Cerebellar nuclear complex (tissue), 1 donor: ENCODE measurements around the gene TMPRSS6.

Experiments used
- DNase-seq, 2 experiments: peaks; one replicate each; lab custom pipeline; 2025; lab: John Stamatoyannopoulos, UW

The TMPRSS6 gene

GRCh38 chr22:37065961-37066360 is 43.6 kb downstream of the TMPRSS6 start:
- no peak for DNase-seq

- DNase-seq: no peak
These were observed 44.3 kb downstream of the TMPRSS6 start for GRCh38 chr22:37065180-37065579.

DNA sequence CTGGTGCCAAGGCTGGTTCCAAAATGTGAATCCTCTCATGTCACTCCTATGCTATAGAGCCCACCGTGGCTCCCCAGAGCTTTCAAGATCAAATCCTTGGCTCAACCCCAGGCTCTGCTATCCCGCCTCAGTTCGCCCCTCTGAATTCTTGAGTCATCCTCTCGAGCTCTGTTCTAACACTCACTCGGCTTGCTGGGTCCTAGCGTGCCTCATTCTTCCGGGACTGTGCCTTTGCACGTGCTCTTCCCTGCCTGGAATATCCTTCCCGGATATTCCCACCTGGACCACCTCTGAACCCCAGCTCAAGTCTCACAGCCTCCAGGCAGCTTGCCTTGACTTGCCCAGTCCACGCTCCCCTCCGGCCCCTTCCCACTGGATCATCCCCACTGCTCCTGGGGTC is 45.0 kb downstream of the TMPRSS6 start:
- no peak for DNase-seq

DNA sequence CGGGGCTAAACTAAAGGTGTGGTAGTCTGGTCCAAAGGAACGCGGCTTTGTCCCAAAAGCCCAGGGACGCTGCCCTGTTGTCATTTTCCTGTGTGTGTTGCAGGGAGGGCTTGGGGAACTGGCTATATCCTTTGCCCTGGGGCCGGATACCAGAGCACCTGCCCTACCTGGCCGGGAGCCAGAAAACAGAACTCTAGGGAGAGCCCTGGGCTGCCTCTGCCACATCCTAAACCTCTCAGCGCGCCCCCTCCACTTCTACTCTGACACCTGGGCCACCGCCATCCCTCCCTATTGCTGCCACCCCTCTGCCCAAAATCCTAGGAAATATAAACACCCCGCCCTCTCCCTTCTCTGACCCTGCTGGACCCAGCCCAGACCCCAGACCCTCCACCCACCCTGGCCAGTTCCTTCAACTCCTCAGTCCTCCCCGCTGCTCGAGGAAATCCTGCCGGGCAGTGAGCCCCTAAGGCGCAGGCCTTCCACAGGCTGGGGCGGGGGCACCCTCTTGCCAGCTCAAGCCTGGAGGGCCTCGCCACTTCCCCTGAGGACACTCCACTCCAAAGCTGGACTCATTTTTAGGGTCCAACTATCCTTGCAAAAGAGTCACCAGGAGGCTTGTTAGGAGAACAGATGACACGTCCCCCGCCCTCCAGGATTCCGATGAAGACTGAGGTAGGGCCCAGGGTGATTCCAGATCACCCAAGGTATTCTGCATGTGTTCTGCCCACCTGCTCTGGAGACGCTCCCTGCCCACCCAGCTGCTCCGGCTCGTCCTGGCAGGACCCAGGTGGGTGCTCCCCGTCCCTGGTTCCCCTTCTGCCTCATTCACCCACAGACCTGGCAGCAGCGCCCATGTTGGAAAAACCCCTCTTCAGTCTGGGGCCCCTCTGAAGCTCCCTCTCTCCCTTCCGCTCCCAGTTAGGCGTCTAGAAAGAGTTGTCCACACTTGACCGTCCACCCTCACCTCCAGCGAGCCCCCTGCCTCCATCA is 45.8 kb downstream of the TMPRSS6 start:
- DNase-seq: no peak

DNA sequence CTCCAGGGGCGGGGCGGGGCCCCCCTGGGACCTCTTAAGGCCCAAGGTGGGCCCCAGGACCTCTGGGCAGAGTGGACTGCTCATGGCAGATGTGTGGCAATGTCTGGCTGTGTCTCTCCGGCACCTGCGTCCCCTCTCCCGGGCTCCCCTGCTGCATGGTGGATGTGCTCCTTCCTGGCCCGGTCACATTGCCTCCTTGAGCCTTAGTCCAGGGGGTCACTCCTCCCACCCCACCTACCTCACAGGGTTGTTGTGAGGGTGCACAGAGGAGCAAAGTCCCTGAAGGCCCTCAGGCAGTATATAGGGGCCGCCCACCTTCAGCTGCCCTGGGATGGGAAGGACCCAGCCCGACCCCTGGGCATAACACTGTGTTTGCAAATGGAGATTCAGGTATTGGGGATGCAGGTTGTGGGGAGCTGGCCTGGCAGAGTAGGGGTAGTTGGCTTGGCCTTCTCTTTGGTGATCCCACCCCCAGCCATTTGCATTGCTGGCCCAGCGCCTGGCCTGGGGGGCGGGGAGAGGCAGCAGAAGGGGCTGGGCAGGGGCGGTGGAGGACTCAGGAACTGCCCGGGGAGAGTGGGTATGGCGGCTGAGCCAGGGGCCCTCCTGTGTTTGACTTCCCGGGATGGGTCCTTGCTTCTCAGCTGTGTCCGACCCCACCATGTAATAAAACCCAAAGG is 46.7 kb downstream of the TMPRSS6 start:
- DNase-seq: no peak

- DNase-seq: no peak
These were observed 47.2 kb downstream of the TMPRSS6 start for GRCh38 chr22:37062376-37062675.

DNA sequence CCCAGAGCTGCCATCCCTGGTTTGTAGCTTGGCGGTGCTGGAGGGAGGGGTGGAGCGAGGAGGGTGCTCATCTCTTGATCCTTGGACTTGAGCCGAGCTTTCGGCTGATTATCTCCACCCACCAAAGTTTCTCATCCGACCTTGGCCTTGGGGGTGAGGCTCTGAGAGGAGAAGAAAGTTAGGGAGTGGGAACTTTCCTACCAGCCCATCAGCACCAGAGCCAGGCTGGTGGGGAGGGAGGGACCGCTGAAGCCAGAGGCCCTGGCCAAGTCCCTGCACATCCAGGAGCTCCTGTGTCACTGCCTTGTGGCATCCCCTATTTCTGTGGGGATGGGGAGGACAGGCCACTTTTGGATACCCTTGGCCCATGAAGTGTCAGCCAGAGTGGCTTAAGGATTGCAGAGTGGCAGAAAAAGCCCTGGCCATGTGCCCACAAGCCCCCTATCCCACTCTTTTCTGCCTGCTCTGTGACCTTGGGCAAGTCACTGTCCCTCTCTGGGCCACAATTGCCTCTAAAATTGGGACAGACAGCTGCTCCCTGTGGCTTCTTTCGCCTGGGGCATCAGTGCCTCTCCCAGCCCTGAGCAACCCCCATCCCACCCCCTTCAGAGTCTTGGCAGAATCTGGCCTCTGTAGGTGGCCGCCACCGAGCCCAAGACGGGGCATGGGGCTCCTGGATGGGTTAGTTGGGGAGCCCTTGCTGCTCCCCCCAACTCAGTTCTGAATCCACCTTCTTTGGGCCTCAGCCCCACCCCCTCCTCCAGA is 47.7 kb downstream of the TMPRSS6 start:
- DNase-seq: no peak

GRCh38 chr22:37060801-37061610 is 48.5 kb downstream of the TMPRSS6 start:
- no peak for DNase-seq

DNA sequence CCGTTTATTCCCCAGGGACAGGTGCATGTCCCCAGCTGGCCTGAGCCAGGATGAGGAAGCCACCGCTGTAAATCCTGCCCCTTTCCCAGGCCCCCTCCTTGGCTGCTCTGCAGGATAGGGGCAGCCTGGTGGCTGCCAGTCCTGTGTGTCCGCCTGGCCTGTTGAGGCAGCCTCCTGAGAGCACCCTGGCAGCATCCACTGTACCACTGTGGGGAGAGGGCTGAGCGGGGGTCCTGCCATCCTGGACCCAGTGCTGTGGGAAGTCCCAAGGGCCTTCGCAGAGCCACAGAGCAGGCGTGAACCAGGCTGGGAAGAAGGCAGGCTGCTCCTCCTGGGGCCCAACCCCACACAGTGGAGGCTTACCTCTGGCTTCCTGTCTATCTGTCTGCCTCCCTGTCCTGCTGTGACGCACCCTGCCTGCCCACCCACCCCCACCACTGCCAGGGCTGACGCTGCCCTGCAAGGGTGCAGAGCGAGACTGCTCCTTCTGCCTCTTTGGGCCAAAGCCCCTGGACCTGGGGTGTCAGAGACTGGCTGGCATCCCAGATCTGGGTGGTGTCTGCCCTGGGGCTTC is 49.5 kb downstream of the TMPRSS6 start:
- DNase-seq: no peak

DNA sequence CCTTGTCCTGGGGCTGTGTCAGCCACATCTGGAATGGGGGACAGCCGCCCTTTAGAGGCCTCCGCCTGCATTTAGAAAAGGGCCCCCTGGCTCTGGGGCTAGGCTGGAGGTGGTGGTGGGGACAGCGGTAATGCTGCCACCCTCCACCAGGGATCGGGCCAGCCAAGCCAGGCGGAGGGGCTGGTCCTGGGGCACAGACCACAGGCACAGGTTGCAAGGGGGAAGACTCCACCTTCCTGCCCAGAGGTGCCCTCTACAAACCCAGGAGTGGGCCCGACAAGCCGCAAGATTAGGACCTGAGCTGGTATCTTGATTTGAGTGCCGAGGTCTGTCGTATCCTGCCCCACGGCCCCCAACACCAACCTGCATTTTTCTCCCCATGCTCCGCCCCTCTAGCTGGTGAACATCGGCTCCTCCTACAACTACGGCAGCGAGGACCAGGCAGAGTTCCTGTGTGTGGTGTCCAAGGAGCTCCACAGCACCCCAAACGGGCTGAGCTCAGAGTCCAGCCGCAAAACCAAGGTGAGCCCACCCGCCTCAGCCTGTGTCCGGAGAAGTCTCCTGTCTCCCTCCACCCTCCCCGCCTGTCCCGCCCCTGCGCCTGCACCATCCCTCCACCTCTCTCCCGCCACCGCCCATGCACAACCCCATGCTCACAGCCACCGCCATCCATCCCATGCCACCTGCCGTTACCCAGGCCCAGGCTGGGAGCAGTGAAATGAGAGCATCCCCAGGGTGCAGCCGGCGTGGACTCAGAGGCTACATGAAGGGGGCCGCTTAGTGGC is 50.4 kb downstream of the TMPRSS6 start:
- no peak for DNase-seq

DNA sequence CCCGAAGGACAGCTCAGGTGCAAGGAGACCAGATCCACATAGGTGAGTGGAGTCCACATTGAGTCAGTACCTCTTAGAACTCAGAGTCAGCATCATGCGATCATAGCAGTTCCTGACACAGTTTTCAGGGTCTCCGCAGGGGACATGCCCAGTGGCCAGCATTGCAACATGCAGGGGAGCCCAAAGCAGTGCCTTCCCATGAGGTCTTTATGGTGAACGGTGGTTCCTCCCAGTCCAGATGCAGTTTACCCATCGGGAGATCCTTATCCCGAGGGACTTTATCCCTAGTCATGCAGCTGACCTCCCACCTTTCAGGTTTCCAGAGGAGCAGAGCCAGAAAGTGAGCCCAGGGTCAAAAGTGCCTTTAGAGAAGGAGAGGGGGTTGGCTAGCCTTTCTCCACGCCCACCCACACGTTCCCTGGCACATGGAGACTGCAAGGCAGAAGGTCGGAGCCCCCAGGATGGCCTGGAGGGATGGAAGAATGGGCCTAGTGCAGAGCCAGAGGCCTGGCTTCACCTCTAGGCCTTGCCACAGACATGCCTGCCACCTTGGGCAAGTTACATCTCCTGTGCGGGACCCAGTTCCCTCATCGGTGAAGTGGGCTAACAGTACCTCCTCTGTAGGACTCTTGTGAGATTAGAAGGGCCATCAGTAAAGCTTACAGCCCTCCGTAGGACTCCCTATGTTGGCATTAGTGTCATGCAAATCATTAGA is 51.6 kb downstream of the TMPRSS6 start:
- no peak for DNase-seq

DNA sequence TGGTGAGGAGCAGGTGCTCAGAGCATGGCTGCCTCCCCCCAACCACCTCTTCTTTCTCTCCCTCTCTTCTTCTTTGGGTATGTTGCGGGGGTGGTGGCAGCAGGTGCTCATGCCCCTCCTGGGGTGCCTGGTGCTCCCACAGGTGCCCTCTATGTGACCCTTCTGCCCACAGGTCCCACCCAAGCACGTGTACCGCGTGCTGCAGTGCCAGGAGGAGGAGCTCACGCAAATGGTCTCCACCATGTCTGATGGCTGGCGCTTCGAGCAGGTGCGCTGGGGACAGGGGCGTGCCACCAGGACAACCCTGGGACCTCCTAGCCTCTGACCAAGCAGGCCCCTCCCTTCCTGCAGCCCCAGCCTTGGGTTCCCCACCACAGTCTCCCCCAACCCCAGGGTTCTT is 52.3 kb downstream of the TMPRSS6 start:
- DNase-seq: no peak

GRCh38 chr22:37056246-37056645 is 53.3 kb downstream of the TMPRSS6 start:
- no peak for DNase-seq

DNA sequence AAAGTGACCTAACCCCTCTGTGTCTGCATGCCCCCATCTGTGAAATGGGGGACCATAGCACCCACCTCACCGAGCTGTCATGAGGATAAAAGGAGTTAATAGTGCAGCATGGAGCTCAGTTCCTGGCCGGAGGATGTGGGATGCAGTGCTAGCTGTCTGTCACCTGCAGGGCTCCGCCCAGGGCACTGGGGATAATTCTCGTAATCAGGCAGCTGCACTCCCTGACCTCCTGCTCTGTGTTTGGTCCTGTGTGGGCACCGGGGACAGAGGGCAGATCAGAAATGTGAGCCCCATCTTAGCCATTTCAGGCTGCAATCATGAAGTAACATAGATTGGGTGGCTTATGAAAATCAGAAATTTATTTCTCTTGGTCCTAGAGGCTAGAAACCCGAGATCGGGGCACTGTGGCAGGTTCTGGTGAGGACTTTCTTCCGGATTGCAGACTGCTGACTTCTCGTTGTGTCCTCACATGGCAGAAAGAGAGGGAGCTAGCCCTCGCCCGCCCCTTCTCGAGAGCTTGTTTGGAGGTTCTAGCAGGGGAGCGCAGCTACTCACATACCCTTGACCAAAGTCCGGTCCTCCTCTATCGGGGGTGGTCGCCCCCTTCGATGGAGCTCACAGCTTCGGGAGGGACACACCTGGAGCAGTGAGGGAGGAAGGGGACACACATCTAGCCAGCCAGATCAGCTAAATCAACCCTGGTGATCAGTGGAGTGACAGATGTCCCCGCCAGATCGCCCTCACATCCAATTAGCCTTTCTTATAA is 54.7 kb downstream of the TMPRSS6 start:
- DNase-seq: no peak

DNA sequence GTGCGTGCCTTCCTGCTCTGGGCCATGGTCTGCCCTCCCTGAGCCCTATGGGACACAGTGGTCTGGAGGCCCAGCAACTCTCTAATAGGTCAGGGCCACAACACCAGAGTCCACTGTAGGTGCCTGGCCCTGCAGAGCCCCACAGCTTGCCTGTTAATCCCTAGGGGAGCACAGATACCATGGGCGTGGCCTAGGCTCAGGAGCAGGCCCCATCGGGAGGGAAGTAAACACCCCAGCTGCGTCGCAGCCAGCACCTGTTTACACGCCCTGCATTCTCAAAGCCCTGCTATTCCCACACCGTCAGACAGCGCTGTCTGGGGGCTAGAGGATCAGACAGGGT is 55.5 kb downstream of the TMPRSS6 start:
- no peak for DNase-seq

DNA sequence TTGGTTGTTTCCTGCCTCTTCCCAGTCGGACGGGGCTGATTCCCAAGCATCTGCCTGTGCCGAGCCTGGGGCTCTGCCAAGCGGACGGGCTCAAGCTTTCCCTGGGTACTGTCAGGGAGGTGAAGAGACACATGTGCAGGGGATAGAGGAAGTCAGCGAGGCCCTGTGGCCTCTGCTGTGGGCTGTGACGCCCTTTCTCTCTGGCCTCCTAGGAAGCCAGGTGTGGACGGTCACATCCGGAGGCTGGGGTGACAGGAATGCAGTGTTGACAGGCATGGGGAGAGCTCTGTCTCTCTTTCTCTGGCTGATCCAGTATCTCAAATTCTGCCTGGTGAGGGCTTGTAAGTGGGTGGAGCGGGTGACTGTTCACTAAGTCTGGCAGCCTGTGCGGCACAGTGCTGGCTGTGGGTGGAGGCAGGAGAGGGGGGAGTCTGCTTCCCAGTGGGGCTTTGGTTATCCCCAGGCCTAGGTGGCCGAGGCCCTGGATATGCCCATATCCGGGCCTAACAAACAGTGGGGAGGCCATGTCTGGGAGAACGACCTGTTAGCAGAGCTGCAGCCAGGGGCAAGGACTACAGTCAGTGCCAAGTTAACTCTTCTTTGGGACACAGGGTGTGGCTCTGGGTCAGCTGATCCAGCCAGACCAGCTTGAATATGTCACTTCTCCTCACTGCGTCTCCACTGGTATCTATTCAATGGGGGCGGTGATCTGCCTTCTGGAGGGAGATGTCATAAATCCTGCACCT is 56.0 kb downstream of the TMPRSS6 start:
- no peak for DNase-seq

GRCh38 chr22:37052386-37053309 is 56.9 kb downstream of the TMPRSS6 start:
- DNase-seq: no peak
